NCI-H526 treated with DMSO at 0.1 percent for 48 hours (cell line): Measurements from ENCODE around the gene ATXN7L3.

Experiments used
- DNase-seq: peaks from one replicate; lab custom pipeline; 2025; lab: John Stamatoyannopoulos, UW

The ATXN7L3 gene

DNA sequence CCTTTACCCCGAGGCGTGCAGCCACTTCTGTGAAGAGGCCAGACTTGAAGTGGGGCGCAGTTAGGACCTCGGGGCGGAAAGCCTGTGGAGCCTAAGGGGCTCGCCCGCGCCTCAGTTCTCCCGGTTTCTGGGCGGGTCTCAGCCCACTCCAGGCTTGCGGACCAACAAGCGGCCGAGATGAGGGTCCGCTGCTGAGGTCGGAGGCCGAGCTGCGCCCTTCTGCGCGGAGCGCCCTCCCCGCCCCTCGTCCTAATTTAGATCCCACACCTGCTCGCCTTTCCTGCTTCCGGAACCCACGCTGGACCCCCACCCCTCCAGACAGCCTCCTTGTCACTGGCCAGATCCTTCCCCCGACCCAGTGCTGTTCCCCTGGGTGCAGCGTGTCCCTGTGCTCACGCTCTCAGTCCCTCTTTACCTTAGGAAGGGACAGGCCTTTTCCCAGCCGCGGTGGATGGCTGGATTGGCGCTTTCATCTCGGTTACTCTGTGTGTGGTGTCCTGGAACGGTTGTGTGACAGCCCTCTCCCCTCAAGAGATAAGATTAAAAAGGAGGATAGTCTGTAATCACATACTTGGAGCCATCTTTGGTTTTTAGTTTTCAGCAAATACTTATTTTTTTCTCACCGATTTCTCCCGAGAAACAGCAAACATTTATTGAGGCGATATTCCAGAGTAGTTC is 933 bp upstream of the ATXN7L3 start:
- DNase-seq = peak; percentile 66

DNA sequence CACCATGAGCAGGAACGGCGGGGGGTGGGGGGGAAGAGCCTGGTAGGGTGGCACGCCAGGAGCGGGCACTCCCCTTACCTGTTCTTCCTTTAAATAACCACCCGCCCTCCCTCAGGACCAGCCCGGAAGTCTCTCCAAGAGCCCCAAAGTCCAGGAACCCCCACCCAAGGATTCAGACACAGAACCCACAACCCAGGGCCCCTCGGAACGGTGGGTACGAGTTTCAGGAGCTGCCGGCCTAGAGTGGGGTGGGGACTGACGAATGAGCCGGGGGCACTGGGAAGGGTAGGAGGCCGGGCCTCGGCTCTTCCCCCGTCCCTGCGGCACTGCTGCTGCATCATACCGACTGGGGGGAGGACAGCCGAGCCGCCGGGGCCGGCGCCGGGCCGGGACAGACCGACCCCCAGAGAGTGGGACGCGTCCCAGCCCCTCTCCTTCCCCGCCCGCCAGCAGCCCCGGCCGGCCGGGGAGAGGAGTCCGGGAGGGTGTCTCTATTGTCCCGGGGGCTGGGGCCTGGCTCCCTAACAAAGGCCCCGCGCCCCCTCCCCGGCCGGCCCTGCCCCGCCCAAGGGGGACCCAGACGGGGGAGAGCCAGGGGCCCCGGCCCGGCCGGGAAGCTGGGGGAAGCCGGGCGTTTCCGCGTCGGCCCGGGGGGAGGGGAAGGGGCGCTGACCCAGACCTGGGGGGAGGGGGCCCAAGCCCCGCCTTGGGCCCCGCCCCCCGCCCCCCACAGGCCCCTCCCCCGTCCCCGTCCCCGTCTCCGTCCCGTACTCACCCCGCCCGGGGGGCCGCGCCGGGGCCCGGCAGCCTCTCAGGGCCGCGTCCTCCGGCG is 747 bp downstream of the ATXN7L3 start:
- DNase-seq = no peak

DNA sequence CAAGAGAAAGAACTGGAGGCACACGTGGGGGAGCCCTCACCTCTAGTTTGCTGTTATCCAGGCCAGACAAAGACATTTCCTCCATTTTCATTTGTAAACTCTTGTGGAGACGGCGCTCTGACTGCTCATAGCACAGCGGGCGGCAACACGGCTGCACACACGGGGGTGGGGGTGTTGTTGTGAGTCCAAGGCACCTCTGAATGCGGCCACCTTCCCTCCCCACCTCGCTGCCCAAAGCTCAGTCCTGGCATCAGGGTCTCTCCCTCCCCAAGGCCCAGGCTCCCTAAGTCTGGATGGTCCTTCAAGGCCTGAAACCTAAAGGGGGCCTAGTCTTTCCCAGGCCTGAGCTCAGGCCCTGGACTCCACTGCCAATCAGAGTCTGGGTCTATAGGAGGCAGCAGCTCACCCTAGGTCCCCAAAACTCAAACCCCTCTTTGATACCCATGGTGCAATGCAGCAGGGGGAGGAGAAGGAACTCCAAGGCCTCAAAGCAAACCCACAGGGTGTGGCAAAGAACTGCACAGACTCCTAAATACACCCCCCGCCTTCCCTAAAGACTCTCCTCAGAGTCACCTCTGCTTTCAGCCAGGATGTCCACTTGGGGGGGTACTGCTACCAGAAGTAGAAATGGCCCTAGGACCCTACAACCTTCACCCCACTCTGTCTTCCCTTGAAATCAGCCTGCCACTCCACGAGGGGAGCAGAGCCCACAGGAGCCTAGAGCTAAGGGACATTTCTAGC is 1.5 kb downstream of the ATXN7L3 start:
- DNase-seq = no peak

DNA sequence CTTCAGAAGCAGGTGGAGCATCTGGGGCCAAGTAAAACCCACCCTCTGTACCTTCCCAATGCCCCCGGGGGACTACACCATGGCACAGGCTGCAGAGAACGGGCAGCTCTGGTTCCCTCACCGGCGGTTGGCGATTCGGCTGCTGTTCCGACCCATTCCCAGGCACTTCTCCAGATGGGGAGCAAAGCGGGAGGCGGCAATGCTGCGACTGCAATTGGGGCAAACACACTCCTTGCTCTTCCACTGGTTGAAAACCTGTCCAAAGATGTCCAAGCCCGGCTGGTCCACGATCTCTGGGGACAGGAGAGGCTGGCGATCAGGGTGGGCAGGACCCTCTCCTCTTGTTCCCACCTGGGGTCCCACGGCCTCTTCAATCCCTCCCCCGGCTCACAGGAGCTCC is 2.6 kb downstream of the ATXN7L3 start:
- DNase-seq = no peak

DNA sequence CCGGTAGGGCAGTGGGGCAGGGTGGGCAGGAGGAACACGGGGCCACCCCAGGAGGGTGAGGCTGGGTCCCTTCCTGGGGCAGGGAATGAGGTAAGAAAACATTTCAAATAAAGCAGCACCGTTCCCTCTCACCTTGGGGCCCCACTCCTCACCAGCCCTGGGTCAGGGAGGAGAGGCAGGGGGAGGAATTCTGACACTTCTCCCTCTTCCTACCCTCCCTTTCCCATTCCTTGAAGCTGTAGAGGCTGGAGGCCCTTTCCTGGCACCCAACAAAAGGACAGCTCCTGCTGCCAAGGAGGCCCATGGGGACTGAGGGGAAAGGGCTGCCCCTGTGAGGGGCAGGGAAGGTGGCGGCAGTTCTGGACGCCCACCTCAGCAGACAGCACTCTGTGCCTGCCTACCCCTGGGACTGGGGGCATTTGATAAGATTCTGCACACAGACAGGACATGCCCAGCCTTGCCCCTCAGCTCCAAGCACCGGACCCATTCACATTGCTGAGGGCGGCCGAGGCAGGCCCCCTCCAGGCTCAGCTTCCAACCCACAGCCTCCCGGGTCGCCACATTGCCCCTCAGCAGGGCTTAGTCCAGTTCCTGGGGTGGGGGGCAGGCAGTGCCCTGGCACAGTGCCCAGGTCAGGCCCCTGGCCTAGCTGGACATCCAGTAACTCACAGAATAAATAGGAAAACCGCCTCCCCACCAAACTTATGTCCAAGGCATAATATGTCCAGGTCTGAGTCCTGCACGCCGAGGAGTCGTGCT is 6.2 kb downstream of the ATXN7L3 start:
- no peak for DNase-seq

DNA sequence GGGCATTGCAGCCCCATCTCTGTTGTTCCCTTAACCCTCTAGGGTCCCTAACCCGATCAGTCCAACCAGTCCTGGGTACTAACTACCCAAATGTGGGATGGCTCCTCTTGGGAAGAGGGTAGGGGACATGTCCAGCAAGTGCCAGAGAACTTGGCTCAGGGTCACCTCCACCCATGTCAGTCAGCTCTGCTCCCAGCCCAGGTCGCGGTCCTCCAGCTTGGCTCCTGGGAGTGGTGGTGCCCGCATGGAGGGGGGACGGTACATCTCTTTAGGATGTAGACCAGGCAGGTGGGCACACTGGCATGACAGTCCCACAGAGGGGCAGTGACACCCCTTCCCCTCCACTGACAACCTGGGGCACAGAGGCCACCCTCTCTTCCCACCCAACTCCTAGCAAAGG is 6.9 kb downstream of the ATXN7L3 start:
- no peak for DNase-seq

DNA sequence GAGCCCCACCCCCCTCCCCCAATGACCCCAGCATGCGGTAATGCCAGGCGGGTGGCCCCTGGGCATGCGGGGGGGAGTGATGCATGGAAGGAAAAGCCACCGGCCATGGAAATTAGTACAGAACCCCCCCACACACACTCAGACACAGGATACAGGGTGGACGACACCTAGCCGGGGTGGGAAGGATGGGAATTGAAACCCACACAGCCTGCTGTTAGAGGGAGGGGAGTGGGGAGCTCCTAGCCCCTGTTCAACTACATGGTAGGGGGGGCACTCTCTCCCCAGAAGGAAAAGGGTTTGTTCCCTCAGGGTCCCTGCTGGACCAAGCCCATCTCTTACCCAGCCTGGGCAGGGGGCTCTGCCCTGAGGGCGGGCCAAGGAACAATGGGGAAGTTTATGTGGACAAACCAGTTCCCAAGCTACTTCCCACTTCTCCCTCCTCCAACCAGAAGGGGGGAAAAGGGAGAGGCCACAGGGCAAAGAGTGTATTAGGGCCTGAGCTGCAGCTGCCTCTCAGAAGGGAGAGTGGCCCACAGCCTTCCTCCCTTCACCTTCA is 7.7 kb downstream of the ATXN7L3 start:
- no peak for DNase-seq

DNA sequence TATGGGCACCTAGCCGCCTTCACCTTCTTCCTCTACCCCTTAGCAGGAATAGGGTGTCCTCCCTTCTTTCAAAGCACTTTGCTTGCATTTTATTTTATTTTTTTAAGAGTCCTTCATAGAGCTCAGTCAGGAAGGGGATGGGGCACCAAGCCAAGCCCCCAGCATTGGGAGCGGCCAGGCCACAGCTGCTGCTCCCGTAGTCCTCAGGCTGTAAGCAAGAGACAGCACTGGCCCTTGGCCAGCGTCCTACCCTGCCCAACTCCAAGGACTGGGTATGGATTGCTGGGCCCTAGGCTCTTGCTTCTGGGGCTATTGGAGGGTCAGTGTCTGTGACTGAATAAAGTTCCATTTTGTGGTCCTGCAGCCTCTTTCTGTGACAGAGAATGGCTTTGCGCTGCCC is 8.3 kb downstream of the ATXN7L3 start:
- no peak for DNase-seq

DNA sequence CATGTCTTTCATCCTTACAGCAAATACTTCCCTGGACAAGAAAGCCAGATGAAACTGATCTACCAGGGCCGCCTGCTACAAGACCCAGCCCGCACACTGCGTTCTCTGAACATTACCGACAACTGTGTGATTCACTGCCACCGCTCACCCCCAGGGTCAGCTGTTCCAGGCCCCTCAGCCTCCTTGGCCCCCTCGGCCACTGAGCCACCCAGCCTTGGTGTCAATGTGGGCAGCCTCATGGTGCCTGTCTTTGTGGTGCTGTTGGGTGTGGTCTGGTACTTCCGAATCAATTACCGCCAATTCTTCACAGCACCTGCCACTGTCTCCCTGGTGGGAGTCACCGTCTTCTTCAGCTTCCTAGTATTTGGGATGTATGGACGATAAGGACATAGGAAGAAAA is 9.2 kb downstream of the ATXN7L3 start:
- DNase-seq = no peak

DNA sequence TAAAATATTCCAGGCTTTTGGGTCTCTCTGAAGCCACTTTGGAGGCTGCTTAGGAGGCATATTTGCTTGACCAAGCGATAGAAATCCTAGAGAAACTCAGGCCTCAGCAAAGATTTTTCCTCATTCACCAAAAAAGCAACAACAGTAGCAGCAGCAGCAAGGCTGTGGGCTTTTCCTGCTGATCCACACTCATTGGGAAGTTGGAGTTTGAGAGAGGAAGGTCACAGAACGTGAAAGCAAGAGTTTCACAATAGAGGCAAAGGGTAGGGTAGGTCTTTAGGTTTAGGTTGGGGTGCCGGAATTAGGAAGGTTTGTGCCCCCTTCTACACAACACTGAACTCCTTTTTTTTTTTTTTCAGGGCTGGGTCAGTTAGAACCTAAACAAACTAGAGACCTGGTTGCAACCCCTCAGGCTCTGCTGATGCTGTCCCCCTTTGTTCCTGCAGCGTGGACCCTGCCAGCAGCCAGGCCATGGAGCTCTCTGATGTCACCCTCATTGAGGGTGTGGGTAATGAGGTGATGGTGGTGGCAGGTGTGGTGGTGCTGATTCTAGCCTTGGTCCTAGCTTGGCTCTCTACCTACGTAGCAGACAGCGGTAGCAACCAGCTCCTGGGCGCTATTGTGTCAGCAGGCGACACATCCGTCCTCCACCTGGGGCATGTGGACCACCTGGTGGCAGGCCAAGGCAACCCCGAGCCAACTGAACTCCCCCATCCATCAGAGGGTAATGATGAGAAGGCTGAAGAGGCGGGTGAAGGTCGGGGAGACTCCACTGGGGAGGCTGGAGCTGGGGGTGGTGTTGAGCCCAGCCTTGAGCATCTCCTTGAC is 10.9 kb downstream of the ATXN7L3 start:
- no peak for DNase-seq

DNA sequence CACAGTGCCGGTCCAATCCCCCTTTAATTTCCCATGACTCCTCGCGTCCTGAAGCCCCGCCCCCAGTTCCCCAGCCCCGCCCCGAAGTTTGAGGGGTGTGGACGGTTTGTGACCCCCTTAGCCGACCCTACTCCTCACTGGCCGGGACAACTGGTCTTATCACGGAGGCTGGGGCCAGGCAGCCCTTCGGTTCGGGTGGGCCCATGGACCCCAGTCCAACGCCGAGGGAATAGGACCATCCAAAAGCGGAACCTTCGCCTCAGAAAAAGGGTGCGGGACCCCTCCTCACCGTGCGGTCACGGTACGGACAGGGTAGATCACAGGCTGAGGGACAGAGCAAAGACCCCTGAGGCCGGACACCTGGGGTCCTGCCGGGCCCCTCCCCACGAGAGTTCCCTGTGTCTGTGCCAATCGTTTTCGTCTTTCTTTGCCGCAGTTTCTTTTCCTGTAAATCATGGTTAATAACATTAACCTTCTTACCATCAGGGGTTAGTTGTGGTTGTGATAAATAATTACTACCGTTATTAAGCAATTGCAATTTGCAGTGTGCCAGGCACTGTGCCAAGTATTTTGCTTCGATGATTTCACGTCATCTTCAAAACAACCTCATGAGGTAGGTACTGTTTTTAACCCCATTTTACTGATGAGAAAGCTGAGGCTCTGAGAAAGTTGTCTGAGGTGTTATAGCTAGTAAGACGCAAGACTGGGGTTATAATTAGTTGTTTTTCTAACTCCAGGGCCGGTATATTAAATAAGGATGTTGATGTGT is 12.4 kb downstream of the ATXN7L3 start:
- no peak for DNase-seq

DNA sequence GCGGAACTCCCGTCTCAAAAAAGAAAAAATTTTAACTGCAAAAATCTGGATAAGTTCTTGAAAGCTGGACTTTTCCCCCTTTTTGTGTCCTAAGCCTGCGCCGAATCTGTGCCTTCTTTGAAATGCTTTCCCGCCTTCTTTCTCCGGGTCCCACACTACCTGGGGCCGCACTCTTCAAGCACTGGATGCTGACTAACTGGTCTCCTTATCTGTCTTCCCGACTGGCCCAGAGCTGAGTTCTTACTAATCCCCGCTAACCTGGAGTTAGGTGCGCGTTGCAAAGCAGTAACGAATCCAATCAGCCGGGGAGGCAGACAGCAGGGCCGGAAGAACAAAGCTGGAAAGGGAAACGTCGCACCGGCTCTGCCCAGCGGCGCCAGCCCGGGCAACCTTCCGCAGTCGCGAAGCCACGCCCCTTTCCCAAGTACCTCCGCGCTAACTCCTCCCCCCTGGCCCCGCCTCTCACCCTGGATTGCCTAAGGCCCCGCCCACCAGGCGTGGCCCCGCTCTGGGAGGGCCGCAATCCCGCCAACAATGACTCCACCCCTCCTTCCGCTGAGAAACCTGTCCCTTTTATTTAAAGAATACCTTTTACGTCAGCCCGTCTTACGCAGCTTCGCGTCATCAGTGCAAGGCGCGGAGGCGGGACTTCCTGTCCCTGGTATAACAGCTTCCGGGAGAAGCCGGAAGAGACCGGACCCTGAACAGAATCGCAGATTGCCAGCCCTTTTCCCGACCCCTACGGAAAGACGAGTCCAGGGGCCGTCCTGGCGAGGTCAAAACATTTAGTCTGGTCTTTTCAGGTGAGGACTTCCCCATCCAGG is 13.2 kb downstream of the ATXN7L3 start, which contains the start of gene TMUB2:
Gene TMUB2 (plus strand): TSS at position 666 of the 824 bp plus-strand sequence. CDS start 737 bp downstream, outside the sequence.
- peak; percentile 99 for DNase-seq

DNA sequence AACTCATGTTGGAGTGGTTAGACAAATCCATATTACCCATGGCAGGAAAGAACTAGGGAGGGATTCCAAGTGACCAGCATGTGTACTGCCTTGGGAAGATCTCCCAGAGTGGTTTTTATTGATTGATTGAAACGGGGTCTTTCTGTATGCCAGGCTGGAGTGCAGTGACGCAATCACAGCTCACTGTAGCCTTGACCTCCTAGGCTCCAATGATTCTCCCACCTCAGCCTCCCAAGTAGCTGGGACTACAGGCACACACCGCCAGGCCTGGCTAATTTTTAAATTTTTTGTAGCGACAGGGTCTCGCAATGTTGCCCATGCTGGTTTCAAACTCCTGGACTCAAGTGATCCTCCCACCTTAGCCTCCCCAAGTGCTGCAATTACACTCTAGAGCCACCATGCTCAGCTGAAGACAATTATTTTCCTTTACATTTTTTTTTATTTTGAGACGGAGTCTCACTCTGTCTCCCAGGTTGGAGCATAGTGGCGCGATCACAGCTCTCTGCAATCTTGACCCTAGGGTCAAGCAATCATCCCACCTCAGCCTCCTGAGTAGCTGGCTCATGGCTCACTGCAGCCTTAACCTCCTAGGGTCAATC is 15.4 kb downstream of the ATXN7L3 start:
- no peak for DNase-seq

DNA sequence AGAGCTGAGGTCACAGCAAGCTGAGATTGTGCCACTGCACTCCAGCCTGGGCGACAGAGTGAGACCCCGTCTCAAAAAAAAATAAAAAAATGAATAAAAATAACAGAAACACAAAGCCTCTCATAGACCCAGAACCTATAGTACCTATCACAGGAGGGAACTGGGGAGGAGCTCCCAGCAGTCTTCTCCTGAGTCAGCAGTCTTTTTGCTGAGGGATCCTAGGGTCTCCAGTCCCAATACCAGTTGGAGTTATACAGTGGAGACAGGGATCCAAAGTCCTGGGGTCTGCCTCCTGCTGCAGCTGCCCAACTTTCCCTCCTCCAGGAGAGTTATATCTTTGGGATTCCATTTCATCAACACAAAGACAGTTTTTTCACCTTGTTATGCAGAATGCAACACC is 16.7 kb downstream of the ATXN7L3 start:
- no peak for DNase-seq

DNA sequence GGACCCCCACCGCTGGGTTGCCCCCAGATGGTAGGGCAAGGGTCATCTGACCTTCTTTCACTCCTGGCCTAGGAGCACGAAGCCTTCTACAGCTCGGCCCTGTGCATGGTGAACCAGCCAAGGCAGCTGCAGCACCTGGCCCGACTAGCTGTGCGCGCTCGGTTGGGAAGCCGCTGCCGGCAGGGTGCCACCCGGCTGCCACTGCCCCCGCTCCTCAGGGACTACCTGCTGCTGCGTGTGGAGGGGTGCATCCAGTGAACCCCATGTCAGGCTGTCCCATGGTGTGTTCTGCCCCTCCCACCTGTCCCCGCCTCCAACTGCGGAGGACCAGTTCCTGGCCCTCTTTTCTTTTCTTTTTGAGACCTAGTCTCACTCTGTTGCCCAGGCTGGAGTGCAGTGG is 21.6 kb downstream of the ATXN7L3 start:
- no peak for DNase-seq

DNA sequence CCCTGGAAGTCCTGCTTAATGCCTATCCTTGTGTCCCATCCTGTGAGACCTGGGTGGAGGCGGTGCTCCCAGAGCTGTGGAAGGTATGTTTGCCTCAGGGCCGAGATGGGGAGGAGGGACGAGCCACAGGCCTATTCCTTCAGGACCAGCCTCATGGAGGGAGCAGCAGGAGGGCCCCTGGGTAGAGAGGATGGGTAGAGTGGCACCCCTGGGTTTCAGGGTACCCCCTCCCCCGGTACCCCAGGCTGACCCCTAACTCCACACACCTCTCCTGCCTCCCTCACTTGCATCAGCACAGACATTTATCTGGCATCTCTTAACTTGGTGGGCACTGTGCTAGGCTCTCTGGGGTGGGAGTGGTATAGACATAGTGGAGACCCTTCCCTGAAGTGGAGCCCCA is 22.0 kb downstream of the ATXN7L3 start:
- no peak for DNase-seq

DNA sequence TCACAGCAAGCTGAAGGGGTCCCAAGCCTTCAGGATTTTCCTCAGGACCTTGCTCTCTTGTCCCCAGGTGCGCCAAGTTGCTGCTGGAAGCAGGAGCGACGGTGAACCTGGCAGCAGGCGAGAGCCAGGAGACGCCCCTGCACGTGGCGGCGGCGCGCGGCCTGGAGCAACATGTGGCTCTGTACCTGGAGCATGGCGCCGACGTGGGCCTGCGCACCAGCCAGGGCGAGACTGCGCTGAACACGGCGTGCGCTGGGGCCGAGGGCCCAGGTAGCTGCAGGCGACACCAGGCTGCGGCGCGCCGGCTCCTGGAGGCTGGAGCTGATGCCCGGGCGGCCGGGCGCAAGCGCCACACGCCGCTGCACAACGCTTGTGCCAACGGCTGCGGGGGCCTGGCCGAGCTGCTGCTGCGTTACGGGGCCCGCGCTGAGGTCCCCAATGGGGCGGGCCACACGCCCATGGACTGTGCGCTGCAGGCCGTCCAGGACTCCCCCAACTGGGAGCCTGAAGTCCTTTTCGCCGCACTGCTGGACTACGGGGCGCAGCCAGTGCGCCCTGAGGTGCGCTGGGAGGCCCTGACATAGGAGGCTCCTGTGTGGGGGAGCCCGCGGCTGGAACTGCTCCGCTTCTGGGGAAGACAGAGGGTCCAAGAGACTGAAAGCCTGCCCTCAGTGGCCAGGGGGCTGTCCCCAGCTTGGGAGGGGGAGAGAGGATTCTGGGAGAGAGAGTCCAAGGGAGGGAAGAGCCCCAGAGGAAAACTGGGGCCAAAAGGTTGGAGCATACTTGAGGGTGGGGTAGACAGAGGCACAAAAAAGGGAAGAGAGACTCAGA is 22.8 kb downstream of the ATXN7L3 start:
- no peak for DNase-seq

DNA sequence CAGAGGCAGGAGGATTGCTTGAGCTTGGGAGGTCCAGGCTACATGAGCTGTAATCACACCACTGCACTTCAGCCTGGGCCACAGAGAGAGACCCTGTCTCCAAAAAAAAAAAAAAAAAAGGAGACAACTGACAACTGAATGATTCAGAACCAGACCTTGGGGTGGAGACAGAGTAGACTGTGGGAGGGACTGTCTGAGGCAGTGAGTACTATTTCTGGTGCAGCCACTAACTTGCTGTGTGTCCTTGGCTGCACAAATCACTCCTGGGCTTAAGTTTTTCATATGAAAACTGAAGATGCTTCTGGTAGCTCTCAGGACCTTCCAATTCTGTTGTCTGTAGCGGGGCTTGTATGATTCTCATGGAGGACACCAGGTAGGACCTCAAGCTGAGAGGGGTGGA is 23.4 kb downstream of the ATXN7L3 start:
- no peak for DNase-seq
